ENCODE results near the gene KATNAL2. TPM values are rescaled to one million over a fixed set of nuclear protein-coding genes. Genes with fewer than 3 reads are reported as not detected.

KATNAL2 gene
- total RNA-seq, 2 donors from 2014 or later = 0.88 to 2.0 TPM

Other genes starting within 250 kb of the KATNAL2 start
- gene ST8SIA5, start 160.5 kb upstream of the KATNAL2 start, total RNA-seq = under 1 TPM in 1 of 2 donors, not detected in 1; 0.19 TPM
- 10 to 100 TPM; 29.7 to 47.6 TPM for gene PIAS2, start 95 bp upstream of the KATNAL2 start, total RNA-seq
- gene ELOA2, start 118.0 kb downstream of the KATNAL2 start, total RNA-seq = not detected
- gene HDHD2, start 232.9 kb downstream of the KATNAL2 start, total RNA-seq = 10 to 100 TPM; 34.2 to 43.6 TPM

Measured in activated naive CD4-positive, alpha-beta T cell treated with anti-CD3 and anti-CD28 coated beads, Interleukin-2, amount 50 U/mL, for 72 hours (primary cell).